PFSK-1 (cell line): ENCODE data around the gene SHISA3.

Source experiments
- FOXP2 ChIP-seq: optimal IDR thresholded peaks from 2 replicates; pipeline ENCODE3; 2011; ENCODE audit warnings: borderline replicate concordance, control low read depth, inconsistent platforms; ENCODE audit not compliant: insufficient read depth; ENCODE audit errors: extremely low read length, extremely low read depth
- POLR2AphosphoS5 ChIP-seq: IDR thresholded peaks from 2 replicates; pipeline ENCODE4 v1.6.1; 2012; ENCODE audit warnings: low read depth, mild to moderate bottlenecking, control low read depth, low read length, moderate library complexity
- REST ChIP-seq, 2 experiments: IDR thresholded peaks; 2 replicates each; pipeline versions ENCODE4 v1.6.1 to v1.8.0; 2011 to 2012; ENCODE audit warnings: low read depth in 2 of 2, low read length in 2 of 2, control low read depth in 1 of 2, inconsistent platforms in 1 of 2, mild to moderate bottlenecking in 1 of 2, moderate library complexity in 1 of 2; ENCODE audit not compliant: insufficient read depth in 1 of 2
- SIN3A ChIP-seq: IDR thresholded peaks from 2 replicates; pipeline ENCODE4 v1.6.1; 2012; ENCODE audit warnings: mild to moderate bottlenecking, low read length, moderate library complexity, borderline replicate concordance; ENCODE audit not compliant: insufficient read depth
- TAF1 ChIP-seq: IDR thresholded peaks from 2 replicates; pipeline ENCODE4 v1.6.1; 2012; ENCODE audit warnings: low read length, control low read depth, borderline replicate concordance; ENCODE audit not compliant: insufficient read depth

SHISA3 gene

GRCh38 chr4:42416017-42416416 lies 18.7 kb downstream of the SHISA3 start:
- TF ChIP-seq TAF1 (no peak), POLR2AphosphoS5 (no peak), SIN3A (no peak), FOXP2 (no peak), REST (IDR thresholded peaks at IDR 0.05; ENCODE audit: insufficient read depth in 1 of 2, low read depth in 2 of 2, low read length in 2 of 2) (no peak)

DNA sequence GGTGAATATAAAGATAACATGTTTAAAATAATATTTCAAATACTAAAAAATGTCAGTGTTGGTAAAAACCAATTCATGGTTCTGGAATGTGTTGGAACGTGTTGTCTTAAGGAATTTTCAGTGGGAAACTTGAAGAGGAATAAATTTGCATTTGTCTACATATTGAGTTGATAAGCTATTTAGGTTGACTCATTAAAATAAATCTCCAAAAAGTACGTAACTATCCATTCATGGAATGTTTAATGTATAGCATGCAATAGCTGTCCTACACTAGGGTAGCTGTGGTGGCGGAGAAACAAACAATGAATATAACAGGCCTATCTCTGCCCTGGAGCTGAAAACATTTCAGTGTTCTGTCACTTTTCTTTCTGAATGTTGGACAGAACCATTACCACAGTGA lies 20.3 kb downstream of the SHISA3 start:
- TF ChIP-seq REST (IDR thresholded peaks at IDR 0.05; ENCODE audit: insufficient read depth in 1 of 2, low read depth in 2 of 2, low read length in 2 of 2) (no peak), SIN3A (no peak), TAF1 (no peak), POLR2AphosphoS5 (no peak), FOXP2 (no peak)

DNA sequence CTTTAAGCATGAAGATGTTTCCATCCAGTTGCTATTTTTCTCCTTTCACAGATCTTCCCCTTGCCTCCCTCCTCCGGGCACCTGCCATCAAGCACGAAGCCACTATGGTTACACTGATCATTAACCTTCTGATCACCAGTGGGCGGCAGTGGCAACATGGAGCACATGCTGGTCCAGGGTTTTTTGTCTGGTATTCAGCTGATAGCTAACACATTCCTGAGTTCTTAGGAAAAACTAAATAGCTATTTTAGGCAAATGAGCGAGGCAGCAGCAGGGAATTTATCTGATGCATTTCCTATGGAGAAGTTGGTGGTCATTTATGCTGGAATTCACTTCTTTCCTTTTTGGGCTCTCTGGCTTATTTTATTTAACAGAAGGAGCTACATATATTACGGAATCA lies 22.9 kb downstream of the SHISA3 start:
- TF ChIP-seq SIN3A (no peak), FOXP2 (no peak), REST (IDR thresholded peaks at IDR 0.05; ENCODE audit: insufficient read depth in 1 of 2, low read depth in 2 of 2, low read length in 2 of 2) (no peak), POLR2AphosphoS5 (no peak), TAF1 (no peak)

GRCh38 chr4:42425146-42426065 lies 28.1 kb downstream of the SHISA3 start:
- TF ChIP-seq POLR2AphosphoS5 (no peak), TAF1 (no peak), FOXP2 (no peak), SIN3A (no peak), REST (IDR thresholded peaks at IDR 0.05; ENCODE audit: insufficient read depth in 1 of 2, low read depth in 2 of 2, low read length in 2 of 2) (no peak)
